ENCODE results near the gene ATP5PB.

The ATP5PB gene

DNA sequence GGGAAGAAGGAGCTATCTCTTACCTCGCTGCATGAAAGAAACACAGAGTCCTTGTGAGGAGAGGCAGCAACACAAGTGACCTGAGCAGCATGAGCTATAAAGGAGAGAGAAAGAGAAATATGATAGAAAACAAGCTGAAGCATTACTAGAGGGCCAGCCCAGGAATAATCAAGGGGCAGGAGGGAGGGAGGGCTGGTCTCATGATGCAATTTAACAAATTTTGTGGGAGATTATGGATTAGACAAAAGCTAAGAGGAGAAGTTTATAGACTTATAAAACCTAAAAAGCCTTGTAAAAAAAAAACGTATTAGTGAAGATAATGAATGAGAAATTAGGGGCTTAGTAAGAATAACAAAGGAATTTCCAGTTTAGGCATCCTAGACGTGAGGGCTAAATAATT is 5.2 kb upstream of the ATP5PB start:
- DNase-seq (ENCODE audit: low read depth, low spot score): no peak
- H3K27ac ChIP-seq: no peak overlapping the region

GRCh38 chr1:111446546-111446945 is 2.7 kb upstream of the ATP5PB start:
- no peak for DNase-seq (ENCODE audit: low read depth, low spot score)
- H3K27ac ChIP-seq: peak overlapping the region; percentile 76

DNA sequence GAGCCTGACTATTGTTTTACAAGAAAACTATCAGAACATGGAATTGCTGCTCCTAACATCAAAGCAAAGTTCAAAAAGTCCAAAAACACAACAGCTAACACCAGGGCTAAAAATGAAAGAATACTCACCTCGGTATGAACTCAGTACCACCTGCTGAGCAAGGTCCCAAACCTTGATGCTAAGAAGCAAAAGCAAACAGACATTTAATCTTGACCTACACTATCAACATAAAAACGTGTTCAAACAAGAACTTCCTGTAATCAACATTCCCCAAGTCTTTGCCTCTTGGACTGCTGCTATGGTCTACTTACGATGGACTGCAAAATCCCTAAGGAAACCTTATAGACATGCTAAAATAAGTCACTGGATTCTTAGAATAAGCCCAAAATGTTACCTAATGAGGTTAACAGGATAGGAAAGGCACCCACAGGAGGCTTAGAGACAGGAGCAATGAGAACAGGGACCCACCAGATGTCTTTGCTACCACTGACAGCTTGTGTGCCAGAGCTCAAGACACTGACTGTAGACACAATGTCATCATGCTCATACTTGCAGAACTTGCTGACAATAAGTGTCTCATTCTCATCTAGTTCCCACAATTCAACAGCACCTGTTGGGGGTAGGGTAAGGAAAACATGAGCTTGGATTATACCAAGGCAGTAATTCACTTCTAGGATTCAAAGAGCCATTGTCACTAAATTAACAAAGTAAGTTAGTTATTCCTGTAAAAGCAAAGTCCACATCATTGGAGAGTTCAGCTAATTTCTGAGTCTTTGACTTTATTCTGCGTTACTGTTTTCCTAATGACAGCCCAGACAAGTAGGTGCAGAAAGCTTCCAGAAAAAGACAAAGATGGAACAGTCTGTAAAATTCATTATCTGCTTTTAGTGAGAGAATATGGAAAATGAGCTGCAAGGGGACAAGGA is 2.0 kb upstream of the ATP5PB start:
- DNase-seq (ENCODE audit: low read depth, low spot score): no peak
- peak overlapping the region; percentile 76 for H3K27ac ChIP-seq

DNA sequence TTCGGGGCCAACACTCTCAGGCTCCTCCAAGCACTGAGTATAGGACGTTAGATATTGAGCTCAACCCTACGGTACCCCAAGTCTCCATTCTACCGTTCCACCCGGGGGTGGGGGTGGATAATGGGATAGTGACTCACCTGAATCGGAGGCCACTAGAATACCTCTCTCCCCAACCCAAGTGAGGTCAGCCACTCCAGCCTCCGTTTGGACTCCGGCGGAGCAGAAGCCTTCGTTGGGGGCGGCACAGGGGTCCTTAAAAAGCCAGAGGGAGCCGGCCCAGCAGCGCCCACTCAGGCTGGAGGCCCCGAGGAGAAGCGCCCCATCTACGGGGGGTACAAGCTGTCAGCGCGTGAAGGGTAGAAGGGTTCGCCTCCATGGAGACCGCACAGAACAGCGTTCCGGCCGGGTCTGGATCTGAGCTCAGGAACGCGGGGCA is 764 bp upstream of the ATP5PB start:
- no peak for DNase-seq (ENCODE audit: low read depth, low spot score)
- peak overlapping the region; percentile 76 for H3K27ac ChIP-seq

GRCh38 chr1:111449703-111450017 is 396 bp downstream of the ATP5PB start:
- DNase-seq (ENCODE audit: low read depth, low spot score): no peak
- H3K27ac ChIP-seq: peak overlapping the region; percentile 76

DNA sequence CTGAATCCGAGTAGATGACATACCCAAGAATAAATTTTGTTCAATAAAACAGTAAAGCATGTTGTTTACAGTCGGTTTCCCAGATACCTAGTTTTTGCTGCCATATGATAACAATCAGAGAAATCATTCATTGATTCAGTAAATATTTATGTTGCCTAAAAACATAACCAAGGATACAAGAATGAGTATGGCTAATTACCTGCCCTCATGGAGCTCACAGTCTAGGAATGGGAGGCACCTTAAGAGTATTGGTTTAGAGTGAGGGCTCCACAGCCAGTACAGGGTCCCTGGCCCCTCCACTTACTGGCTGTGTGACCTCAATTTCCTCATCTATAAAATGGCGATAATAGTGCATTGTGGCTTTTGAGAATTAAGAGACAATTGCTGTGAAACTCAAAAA is 921 bp downstream of the ATP5PB start:
- no peak for DNase-seq (ENCODE audit: low read depth, low spot score)
- no peak overlapping the region for H3K27ac ChIP-seq

DNA sequence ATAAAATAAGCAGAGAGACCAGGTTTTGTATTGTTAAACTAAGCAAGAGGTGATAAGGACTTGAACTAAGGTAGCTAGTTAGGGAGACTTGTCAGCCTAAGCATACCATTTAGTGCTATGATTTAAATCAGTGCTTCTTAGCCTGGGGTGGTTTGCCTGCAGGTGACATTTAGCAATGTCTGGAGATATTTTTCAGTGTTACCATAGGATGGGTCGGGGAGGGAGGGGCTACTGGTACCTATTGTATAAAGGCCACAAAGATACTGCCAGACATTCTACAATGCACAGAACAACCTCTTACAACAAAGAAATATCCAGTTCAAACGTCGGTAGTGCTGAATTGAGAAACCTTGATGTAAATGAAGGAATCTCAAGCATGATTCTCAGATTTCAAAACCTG is 3.3 kb downstream of the ATP5PB start:
- H3K27ac ChIP-seq: no peak overlapping the region
- DNase-seq (ENCODE audit: low read depth, low spot score): no peak

DNA sequence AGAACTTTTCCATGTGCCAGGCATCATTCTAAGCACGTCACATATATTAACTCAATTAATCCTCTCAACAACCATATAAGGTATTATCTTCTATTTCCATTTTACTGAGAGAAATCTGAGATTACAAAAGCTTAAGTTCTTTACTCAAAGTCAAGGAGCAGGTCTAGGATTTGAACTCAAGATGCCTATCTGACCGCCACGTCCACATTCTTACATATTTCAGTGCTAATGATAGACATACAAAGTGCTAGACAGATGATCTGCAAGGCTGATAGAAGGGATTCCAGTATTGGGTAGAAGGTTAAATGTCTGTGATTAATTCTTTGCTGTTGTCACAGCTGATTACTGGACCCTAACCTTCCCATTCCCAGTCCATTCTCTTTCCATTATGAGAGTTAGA is 4.4 kb downstream of the ATP5PB start:
- no peak for DNase-seq (ENCODE audit: low read depth, low spot score)
- H3K27ac ChIP-seq: no peak overlapping the region

DNA sequence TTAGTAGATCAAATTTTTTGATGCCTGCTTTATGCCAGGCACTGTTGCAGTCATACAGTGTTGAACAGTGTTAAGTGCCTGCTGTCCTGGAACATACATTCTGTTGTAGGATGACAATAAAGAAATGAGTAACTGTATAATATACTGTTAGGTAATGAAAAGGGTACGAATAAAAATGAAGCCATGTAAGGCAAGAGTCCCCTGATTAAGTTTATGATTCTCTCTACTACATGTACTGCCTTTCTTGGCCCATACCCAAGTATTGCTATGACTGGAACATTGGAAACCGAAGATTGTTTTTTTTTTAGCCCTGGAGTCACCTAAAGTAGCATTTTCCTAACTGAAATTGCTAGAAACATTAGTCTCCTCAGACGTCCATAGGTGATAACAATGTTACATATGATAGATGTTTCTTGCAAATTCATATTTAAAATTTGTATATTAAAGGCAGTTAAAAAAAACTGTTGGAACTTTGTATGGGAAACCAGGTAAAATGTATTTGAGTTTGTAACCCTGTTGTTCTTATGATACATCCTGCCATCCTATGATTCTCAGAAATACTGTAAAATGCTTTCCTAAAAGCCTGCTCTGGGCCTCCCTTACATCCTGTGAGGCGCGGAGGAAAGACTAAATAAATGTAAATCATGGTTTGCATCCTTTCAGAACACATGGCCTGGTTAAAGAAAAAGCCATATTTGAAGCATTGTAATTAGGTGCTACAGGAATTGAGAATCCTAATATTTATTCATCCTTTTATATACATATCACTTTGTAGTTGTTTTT is 5.8 kb downstream of the ATP5PB start:
- no peak for DNase-seq (ENCODE audit: low read depth, low spot score)
- H3K27ac ChIP-seq: no peak overlapping the region

- DNase-seq (ENCODE audit: low read depth, low spot score): no peak
- no peak overlapping the region for H3K27ac ChIP-seq
Measured at GRCh38 chr1:111455642-111456031, 6.4 kb downstream of the ATP5PB start.

- no peak overlapping the region for H3K27ac ChIP-seq
- DNase-seq (ENCODE audit: low read depth, low spot score): no peak
Measured at GRCh38 chr1:111461765-111462164, 12.5 kb downstream of the ATP5PB start.

DNA sequence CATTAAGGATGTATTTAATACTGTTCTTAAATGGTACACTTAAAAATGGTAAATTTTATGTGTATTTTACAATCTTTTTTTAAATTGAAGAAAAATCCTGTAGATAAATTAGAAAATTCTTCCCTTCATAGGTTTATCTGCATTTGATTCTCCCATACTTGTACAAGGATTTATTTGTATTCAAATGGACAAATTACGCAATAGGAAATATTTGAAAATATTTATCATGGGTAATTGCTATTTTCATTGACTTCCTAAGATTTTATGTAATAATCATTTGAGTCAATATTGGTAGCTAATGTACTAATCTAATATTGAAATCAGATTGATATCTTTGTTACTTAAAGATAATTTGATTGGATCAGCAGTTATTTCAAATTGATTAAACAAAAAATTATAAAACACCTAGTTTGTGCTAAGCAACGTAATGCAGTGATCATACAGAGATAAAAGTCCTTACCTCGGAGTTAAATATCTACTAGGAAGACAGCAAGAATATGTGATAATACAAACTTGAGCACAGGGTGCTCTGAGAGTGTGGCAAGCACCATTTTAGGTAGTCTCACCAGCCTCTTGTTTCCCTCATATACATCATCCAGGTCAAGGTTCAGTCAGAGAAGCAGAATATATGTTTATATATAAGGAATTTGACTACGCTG is 13.2 kb downstream of the ATP5PB start:
- DNase-seq (ENCODE audit: low read depth, low spot score): no peak
- no peak overlapping the region for H3K27ac ChIP-seq

DNA sequence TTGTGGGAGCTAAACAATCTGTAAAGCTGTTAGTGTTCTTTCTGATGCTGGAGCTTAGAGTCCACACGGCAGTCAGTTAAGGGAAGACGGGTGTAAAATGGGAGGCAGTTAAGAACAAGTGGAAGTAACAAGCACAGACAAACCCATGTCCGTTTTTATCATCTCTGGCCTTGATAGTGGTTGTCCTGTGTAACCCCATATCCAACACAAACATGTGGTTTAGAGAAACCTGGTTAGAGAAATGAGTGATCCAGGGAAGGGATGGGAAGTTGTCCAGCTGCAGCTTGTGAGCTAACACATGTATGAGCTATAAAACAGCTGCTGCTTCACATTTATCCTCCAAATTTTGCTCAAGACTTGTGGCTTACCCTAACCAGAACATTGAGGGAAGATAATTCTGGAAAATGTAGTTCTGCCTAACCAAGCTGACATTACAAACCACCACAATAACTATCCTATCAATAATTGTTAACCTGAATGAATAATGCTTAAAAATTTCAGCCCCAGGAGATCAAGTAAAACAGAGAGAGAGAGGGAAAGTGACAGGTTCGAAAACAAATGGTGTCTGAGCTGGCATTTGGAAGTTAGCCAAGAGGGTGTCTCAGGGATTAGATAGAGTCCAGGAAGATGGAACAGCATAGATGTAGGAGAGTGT is 13.9 kb downstream of the ATP5PB start:
- no peak overlapping the region for H3K27ac ChIP-seq
- DNase-seq (ENCODE audit: low read depth, low spot score): no peak

DNA sequence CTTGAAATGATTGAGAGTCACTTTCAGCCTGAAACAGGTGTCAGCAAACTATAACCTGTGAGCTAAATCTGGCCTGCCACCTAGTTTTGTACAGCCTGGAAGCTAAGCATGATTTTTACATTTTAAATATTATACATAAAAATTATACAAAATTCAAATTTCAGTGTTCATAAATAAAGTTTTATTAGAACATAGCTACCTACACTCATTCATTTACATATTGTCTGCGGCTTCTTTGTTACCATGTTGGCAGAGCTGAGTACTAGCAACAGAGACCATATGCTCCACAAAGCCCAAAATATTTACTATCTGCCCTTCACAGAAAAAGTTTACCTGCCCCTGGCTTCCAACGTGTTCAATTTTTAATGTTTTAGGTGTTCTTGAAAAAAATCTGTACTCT is 16.5 kb downstream of the ATP5PB start:
- no peak overlapping the region for H3K27ac ChIP-seq
- no peak for DNase-seq (ENCODE audit: low read depth, low spot score)

GRCh38 chr1:111466480-111466879 is 17.2 kb downstream of the ATP5PB start:
- H3K27ac ChIP-seq: no peak overlapping the region

GRCh38 chr1:111467865-111468716 is 18.8 kb downstream of the ATP5PB start:
- no peak overlapping the region for H3K27ac ChIP-seq
- no peak for DNase-seq (ENCODE audit: low read depth, low spot score)

More at GRCh38 chr1:111466480-111466879, 17.2 kb downstream of the ATP5PB start:
- no peak for DNase-seq (ENCODE audit: low read depth, low spot score)

- no peak for DNase-seq (ENCODE audit: low read depth, low spot score)
- no peak overlapping the region for H3K27ac ChIP-seq
Measured at GRCh38 chr1:111468717-111469100, 19.4 kb downstream of the ATP5PB start.

GRCh38 chr1:111469539-111469938 is 20.3 kb downstream of the ATP5PB start:
- no peak overlapping the region for H3K27ac ChIP-seq
- no peak for DNase-seq (ENCODE audit: low read depth, low spot score)

GRCh38 chr1:111470596-111470995 is 21.3 kb downstream of the ATP5PB start:
- no peak for DNase-seq (ENCODE audit: low read depth, low spot score)
- H3K27ac ChIP-seq: no peak overlapping the region

DNA sequence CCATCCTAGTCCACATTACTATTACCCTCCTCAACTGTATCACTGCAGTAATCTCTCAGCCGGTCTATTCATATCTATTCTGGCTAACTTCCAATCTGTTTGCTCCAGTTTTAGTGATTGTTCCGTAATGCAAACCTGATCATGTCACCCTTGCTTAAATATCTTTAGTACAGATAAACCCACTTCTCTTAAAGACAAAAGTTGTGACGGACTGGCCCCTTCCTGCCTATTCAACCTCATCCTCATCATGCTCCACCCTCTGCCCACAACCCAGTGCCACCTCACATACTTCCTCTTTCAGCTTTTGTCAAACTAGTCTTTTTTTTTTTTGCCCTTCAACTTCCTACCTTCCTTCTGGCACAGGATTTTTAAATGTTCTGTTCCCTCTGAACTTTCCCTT is 21.7 kb downstream of the ATP5PB start:
- DNase-seq (ENCODE audit: low read depth, low spot score): no peak

More for the DNA sequence above, 21.7 kb downstream of the ATP5PB start:
- H3K27ac ChIP-seq: no peak overlapping the region

Data from epithelial cell of prostate (primary cell).